Nephron (organoid): ENCODE measurements around the gene CNDP1.
A peak's percentile ranks its signal among the peaks of the same experiment; 100 is the strongest.

Experiments used
- H3K27ac Mint-ChIP-seq, 3 experiments: 2 replicates each; pipeline ENCODE4 v1.8.0; 2020; ENCODE audit warnings: mixed read lengths in 3 of 3, mild to moderate bottlenecking in 2 of 3, moderate library complexity in 1 of 3
- H3K27me3 Mint-ChIP-seq: 2 replicates; pipeline ENCODE4 v1.8.0; 2021; ENCODE audit warnings: low read depth, mild to moderate bottlenecking, moderate library complexity, mixed read lengths
- H3K36me3 Mint-ChIP-seq: 2 replicates; pipeline ENCODE4 v1.8.0; 2020; ENCODE audit warnings: low read depth, mixed read lengths
- H3K4me1 Mint-ChIP-seq: 2 replicates; pipeline ENCODE4 v1.8.0; 2020; ENCODE audit warnings: mixed read lengths
- H3K4me3 Mint-ChIP-seq, 3 experiments: 2 replicates each; pipeline ENCODE4 v1.8.0; 2020; ENCODE audit warnings: mild to moderate bottlenecking in 3 of 3, mixed read lengths in 3 of 3, moderate library complexity in 2 of 3
- H3K9me3 Mint-ChIP-seq: 2 replicates; pipeline ENCODE4 v1.8.0; 2020; ENCODE audit warnings: mixed read lengths
- TF ChIP-seq, protein P1 (sequence below), 3 experiments: fragments of 200-600 bp; sonication (generic); IDR thresholded peaks; one replicate each; pipeline ENCODE4 v1.5.0; 2021; ENCODE audit warnings: antibody characterized with exemption in 3 of 3; ENCODE audit not compliant: unreplicated experiment in 3 of 3

Gene CNDP1

GRCh38 chr18:74541703-74542555 is 7.6 kb downstream of the CNDP1 start:
- TF ChIP-seq, protein P1, sequence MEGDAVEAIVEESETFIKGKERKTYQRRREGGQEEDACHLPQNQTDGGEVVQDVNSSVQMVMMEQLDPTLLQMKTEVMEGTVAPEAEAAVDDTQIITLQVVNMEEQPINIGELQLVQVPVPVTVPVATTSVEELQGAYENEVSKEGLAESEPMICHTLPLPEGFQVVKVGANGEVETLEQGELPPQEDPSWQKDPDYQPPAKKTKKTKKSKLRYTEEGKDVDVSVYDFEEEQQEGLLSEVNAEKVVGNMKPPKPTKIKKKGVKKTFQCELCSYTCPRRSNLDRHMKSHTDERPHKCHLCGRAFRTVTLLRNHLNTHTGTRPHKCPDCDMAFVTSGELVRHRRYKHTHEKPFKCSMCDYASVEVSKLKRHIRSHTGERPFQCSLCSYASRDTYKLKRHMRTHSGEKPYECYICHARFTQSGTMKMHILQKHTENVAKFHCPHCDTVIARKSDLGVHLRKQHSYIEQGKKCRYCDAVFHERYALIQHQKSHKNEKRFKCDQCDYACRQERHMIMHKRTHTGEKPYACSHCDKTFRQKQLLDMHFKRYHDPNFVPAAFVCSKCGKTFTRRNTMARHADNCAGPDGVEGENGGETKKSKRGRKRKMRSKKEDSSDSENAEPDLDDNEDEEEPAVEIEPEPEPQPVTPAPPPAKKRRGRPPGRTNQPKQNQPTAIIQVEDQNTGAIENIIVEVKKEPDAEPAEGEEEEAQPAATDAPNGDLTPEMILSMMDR (IDR thresholded peaks at IDR 0.05; ENCODE audit: unreplicated experiment in 3 of 3), result no peak
- H3K9me3 Mint-ChIP-seq, result peaks cover 5% of the 10 kb centered on the region
- no peak overlapping the region for H3K4me3 Mint-ChIP-seq
- H3K27me3 Mint-ChIP-seq, result no peaks in the 10 kb centered on the region
- no peaks in the 10 kb centered on the region for H3K36me3 Mint-ChIP-seq
- H3K27ac Mint-ChIP-seq, result peak overlapping the region in 1 of 3 experiments; percentile 3
- H3K4me1 Mint-ChIP-seq, result peaks cover 6% of the 10 kb centered on the region

- peaks cover 5% of the 10 kb centered on the region for H3K36me3 Mint-ChIP-seq
- H3K27me3 Mint-ChIP-seq, result no peaks in the 10 kb centered on the region
- TF ChIP-seq, protein P1 (IDR thresholded peaks at IDR 0.05; ENCODE audit: unreplicated experiment in 3 of 3), result no peak
- no peak overlapping the region for H3K4me3 Mint-ChIP-seq
- H3K4me1 Mint-ChIP-seq, result peaks cover 6% of the 10 kb centered on the region
- H3K27ac Mint-ChIP-seq, result no peak overlapping the region
- peaks cover 28% of the 10 kb centered on the region for H3K9me3 Mint-ChIP-seq
Observed at GRCh38 chr18:74544898-74545297, 10.6 kb downstream of the CNDP1 start.

GRCh38 chr18:74546007-74546406 is 11.7 kb downstream of the CNDP1 start:
- TF ChIP-seq, protein P1 (IDR thresholded peaks at IDR 0.05; ENCODE audit: unreplicated experiment in 3 of 3), result no peak
- Mint-ChIP-seq H3K9me3 (peaks cover 34% of the 10 kb centered on the region), H3K4me3 (no peak overlapping the region)

GRCh38 chr18:74546751-74547530 is 12.6 kb downstream of the CNDP1 start:
- no peaks in the 10 kb centered on the region for H3K27me3 Mint-ChIP-seq
- H3K4me3 Mint-ChIP-seq, result no peak overlapping the region
- H3K9me3 Mint-ChIP-seq, result peaks cover 40% of the 10 kb centered on the region
- peaks cover 12% of the 10 kb centered on the region for H3K36me3 Mint-ChIP-seq
- H3K4me1 Mint-ChIP-seq, result peaks cover 3% of the 10 kb centered on the region
- peak overlapping the region in 2 of 3 experiments; percentile 37 to 68 for H3K27ac Mint-ChIP-seq
- TF ChIP-seq, protein P1 (IDR thresholded peaks at IDR 0.05; ENCODE audit: unreplicated experiment in 3 of 3), result no peak

More at GRCh38 chr18:74546007-74546406, 11.7 kb downstream of the CNDP1 start:
- Mint-ChIP-seq H3K27ac (no peak overlapping the region), H3K36me3 (peaks cover 5% of the 10 kb centered on the region), H3K27me3 (no peaks in the 10 kb centered on the region), H3K4me1 (peaks cover under 1% of the 10 kb centered on the region)

DNA sequence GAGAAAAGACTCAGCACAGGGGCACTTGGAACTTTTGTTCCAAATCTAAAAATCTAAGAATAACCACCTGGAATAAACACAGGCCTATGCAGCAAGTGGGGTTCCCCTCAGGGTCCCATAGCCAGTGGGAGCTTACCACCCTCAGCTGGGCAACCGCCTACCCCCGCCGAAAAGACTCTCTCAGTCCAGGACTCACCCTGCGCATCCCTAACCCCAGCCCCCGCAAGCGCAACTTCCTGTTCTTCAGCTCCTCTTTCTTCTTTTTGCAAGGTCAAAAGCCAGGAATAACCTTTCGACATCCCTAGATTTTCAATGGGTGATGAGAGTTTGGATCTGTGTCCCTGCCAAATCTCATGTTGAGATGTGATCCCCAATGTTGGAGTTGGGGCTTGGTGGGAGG is 13.6 kb downstream of the CNDP1 start:
- no peaks in the 10 kb centered on the region for H3K27me3 Mint-ChIP-seq
- H3K9me3 Mint-ChIP-seq, result peaks cover 41% of the 10 kb centered on the region

More for the DNA sequence above, 13.6 kb downstream of the CNDP1 start:
- Mint-ChIP-seq H3K36me3 (peaks cover 12% of the 10 kb centered on the region), H3K4me3 (no peak overlapping the region), H3K4me1 (peaks cover 4% of the 10 kb centered on the region), H3K27ac (no peak overlapping the region)
- TF ChIP-seq, protein P1 (IDR thresholded peaks at IDR 0.05; ENCODE audit: unreplicated experiment in 3 of 3), result no peak
